ENCODE measurements around the gene RGS6.

The RGS6 gene

GRCh38 chr14:72196237-72197015 is 264.2 kb downstream of the RGS6 start:
- TF ChIP-seq CTCF (IDR thresholded peaks at IDR 0.05; ENCODE audit: low read depth, low read length) = no peak
- no peak overlapping the region for H3K4me3 ChIP-seq (ENCODE audit: low read depth, low read length)

- TF ChIP-seq CTCF (IDR thresholded peaks at IDR 0.05; ENCODE audit: low read depth, low read length) = no peak
- H3K4me3 ChIP-seq (ENCODE audit: low read depth, low read length) = no peak overlapping the region
Observed at GRCh38 chr14:72201645-72202044, 269.4 kb downstream of the RGS6 start.

GRCh38 chr14:72213424-72213823 is 281.2 kb downstream of the RGS6 start:
- no peak for TF ChIP-seq CTCF (IDR thresholded peaks at IDR 0.05; ENCODE audit: low read depth, low read length)
- H3K4me3 ChIP-seq (ENCODE audit: low read depth, low read length) = no peak overlapping the region

GRCh38 chr14:72215080-72215479 is 282.9 kb downstream of the RGS6 start:
- H3K4me3 ChIP-seq (ENCODE audit: low read depth, low read length) = no peak overlapping the region
- TF ChIP-seq CTCF (IDR thresholded peaks at IDR 0.05; ENCODE audit: low read depth, low read length) = no peak

- TF ChIP-seq CTCF (IDR thresholded peaks at IDR 0.05; ENCODE audit: low read depth, low read length) = no peak
- no peak overlapping the region for H3K4me3 ChIP-seq (ENCODE audit: low read depth, low read length)
Observed at GRCh38 chr14:72217135-72217534, 284.9 kb downstream of the RGS6 start.

GRCh38 chr14:72222046-72222445 is 289.8 kb downstream of the RGS6 start:
- TF ChIP-seq CTCF (IDR thresholded peaks at IDR 0.05; ENCODE audit: low read depth, low read length) = no peak
- no peak overlapping the region for H3K4me3 ChIP-seq (ENCODE audit: low read depth, low read length)

GRCh38 chr14:72236629-72237028 is 304.4 kb downstream of the RGS6 start:
- no peak for TF ChIP-seq CTCF (IDR thresholded peaks at IDR 0.05; ENCODE audit: low read depth, low read length)
- no peak overlapping the region for H3K4me3 ChIP-seq (ENCODE audit: low read depth, low read length)

Measured in WI38 (cell line).